ENCODE measurements around the gene OLFML2A.

DNA sequence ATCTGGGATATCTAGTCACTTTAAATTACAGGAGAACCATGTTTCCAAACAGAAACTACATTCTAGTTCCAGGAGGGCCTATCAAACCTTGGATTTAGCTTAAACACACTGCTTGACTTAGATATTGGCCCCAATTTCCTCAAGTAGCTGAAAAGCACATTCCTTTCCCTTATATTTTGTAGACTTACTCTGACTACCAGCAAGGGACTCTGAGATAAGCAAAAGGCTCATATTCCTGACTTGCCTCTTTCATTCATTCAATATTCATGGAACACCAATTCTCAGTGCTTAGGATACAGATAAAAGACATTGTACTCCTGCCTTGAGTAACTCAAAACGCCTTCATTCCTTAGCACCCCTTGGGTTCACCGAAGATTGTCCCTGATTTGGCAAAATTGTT lies 17.6 kb upstream of the OLFML2A start:
- TF ChIP-seq, protein P1, sequence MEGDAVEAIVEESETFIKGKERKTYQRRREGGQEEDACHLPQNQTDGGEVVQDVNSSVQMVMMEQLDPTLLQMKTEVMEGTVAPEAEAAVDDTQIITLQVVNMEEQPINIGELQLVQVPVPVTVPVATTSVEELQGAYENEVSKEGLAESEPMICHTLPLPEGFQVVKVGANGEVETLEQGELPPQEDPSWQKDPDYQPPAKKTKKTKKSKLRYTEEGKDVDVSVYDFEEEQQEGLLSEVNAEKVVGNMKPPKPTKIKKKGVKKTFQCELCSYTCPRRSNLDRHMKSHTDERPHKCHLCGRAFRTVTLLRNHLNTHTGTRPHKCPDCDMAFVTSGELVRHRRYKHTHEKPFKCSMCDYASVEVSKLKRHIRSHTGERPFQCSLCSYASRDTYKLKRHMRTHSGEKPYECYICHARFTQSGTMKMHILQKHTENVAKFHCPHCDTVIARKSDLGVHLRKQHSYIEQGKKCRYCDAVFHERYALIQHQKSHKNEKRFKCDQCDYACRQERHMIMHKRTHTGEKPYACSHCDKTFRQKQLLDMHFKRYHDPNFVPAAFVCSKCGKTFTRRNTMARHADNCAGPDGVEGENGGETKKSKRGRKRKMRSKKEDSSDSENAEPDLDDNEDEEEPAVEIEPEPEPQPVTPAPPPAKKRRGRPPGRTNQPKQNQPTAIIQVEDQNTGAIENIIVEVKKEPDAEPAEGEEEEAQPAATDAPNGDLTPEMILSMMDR (conservative IDR thresholded peaks at IDR 0.05 in 1 of 2, IDR thresholded peaks at IDR 0.05 in 1 of 2; ENCODE audit: low read depth in 1 of 2, low read length in 2 of 2) = no peak
- TF ChIP-seq EZH2 (IDR thresholded peaks at IDR 0.05; ENCODE audit: low read length, missing control alignments) = no peak

Measured in fibroblast of lung (primary cell).